Activated naive CD4-positive, alpha-beta T cell treated with anti-CD3 and anti-CD28 coated beads, Interleukin-2, amount 50 U/mL, for 24 hours (primary cell): ENCODE results near the gene PIM3.

Source experiments
- H3K27ac Mint-ChIP-seq: one replicate; pipeline ENCODE4 v1.8.0; 2021; ENCODE audit warnings: mild to moderate bottlenecking, mixed read lengths
- H3K27me3 Mint-ChIP-seq: one replicate; pipeline ENCODE4 v1.8.0; 2021; ENCODE audit warnings: mixed read lengths
- H3K36me3 Mint-ChIP-seq: one replicate; pipeline ENCODE4 v1.8.0; 2021; ENCODE audit warnings: mixed read lengths
- H3K4me1 Mint-ChIP-seq: one replicate; pipeline ENCODE4 v1.8.0; 2021; ENCODE audit warnings: mixed read lengths
- H3K4me3 Mint-ChIP-seq: one replicate; pipeline ENCODE4 v1.8.0; 2021; ENCODE audit warnings: mild to moderate bottlenecking, mixed read lengths
- H3K9me3 Mint-ChIP-seq: one replicate; pipeline ENCODE4 v1.8.0; 2021; ENCODE audit warnings: mixed read lengths

PIM3 gene

DNA sequence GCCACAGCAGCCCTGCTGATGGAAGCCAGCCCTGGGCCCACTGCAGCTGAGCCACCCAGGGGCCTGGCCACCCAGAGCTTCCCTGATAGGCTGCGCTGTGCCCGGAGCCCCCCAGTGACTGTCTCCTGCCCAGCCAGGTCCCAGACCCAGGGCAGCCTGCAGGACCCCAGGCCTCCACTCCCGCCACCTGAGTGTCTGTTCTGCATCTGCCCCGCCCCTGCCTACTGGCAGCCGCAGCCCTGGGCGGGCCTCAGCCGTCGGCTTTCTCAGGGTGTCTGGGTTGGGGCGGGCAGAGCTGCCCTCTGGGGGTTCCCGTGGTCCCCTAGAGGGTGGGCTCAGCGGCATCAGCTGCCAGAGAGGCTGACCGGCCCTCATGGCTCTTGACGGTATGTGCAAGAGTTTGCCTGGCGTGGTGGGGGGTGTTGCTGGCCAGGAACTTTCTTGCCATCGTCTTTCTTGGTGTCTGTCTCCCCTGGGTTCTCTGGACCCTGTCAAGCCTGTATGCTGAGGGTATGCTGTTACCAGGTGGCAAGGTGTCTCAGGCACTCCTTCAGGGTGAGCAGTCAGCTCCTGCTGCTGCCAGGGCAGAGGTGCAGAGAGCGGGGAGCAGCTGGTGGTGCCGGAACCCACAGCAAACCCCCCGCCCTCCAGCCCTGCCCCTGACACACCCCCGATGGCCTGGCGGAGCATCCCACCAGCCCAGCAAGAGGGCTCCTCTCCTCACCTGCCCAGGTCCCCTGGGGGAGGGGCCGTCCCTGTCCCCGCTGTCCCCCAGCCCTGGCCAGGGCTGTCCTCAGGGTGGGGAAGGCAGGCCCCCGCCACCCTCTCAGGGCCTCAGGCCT, 12.2 kb upstream of the PIM3 start:
- Mint-ChIP-seq H3K4me1 (peaks cover 16% of the 10 kb centered on the region), H3K27ac (no peak overlapping the region)

DNA sequence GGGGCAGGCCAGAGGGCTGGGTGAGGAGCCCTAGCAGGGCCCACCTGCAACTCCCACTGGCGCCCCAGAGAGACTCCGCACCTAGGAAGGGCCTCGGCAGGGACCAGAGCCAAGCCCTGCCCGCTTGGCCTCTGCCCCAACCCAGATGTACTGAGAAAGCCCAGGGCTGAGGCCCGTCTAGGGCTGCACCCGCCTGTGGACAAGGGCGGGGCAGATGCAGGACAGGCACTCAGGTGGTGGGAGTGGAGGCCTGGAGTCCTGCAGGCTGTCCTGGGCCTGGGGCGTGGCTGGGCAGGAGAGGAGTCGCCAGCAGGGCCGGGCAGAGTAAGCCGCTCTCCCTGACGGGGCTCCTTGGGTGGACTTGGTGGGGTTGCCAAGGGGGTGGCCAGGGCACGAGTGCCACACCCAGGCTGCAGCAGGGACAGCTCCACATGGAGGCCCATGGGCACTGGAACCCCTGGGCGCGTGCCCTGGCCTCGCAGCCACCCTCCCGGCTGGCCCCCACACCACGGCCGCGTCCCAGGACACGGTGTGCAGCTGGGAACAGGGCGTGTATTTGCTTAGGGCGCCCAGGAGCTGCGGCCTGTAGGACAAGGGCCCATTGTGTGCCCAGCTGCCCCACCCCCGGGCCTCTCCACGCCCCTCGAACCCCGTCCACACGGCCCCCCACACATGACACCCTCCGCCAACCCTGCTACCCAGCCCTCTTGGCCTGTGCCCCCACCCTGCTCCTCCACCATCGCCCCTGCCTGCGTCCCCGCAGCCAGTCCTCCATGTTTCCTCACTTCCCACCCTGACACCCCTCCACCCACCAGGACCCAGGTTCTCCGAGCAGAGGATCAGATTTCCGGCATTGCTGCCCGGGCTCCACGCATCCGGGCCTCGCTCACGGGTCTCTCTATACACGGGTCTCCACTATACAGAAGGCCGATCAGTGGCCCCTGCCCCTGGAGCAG, 11.3 kb upstream of the PIM3 start:
- Mint-ChIP-seq H3K36me3 (no peaks in the 10 kb centered on the region), H3K4me3 (no peak overlapping the region), H3K27me3 (no peaks in the 10 kb centered on the region), H3K9me3 (no peaks in the 10 kb centered on the region), H3K27ac (no peak overlapping the region), H3K4me1 (peaks cover 16% of the 10 kb centered on the region)

More for the DNA sequence above, 12.2 kb upstream of the PIM3 start:
- Mint-ChIP-seq H3K27me3 (no peaks in the 10 kb centered on the region), H3K36me3 (no peaks in the 10 kb centered on the region), H3K9me3 (no peaks in the 10 kb centered on the region), H3K4me3 (no peak overlapping the region)

DNA sequence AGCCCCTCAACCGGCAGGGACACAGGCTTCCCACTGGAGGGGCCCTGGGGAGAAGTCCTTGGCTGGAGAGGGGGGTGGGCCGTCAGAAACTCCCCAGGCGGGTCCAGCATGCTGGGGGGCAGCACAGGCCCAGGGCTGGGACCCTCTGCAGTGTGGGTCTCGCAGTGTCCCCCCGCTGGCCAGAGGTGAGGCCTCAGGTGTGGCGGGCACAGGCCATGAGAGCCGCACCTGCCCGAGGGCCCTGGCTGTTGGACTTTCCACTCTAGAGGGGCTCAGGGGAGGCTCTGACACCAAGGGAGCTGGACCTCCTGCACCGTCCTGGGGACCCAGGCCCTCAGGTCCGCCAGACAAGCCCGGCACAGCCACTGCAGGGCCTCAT, 10.7 kb upstream of the PIM3 start:
- Mint-ChIP-seq H3K4me1 (peaks cover 16% of the 10 kb centered on the region), H3K27me3 (no peaks in the 10 kb centered on the region), H3K36me3 (no peaks in the 10 kb centered on the region), H3K4me3 (no peak overlapping the region), H3K27ac (no peak overlapping the region), H3K9me3 (no peaks in the 10 kb centered on the region)

DNA sequence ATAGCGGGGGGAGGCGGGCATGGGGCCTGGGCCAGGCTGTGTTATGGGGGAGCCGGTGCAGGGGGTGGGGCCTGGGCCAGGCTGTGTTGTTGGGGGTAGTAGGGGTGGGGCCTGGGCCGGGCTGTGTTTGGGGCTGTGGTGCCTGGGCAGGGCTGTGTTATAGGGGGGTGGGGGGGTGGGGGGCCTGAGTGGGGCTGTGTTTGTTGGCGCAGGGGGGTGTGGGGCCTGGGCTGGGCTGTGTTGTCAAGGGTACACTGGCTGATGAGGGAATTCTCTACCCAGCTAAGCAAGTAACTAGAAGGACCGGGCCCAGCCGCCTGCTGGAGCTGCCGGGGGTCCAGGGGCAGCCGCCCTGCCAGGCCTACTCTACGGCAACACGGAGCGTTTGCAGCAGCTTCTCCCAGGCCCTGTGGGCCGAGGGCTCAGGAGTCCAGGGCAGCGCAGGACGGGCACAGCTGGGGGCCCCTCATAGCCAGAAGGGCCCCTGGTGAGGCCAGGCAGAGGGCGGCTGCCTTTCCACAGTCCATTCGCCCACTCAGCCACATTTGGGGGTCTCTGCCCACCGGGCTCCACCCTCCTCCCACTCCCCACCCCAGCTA, 10.1 kb upstream of the PIM3 start:
- Mint-ChIP-seq H3K4me3 (no peak overlapping the region), H3K27me3 (no peaks in the 10 kb centered on the region), H3K27ac (no peak overlapping the region), H3K36me3 (no peaks in the 10 kb centered on the region), H3K9me3 (no peaks in the 10 kb centered on the region), H3K4me1 (peaks cover 13% of the 10 kb centered on the region)

DNA sequence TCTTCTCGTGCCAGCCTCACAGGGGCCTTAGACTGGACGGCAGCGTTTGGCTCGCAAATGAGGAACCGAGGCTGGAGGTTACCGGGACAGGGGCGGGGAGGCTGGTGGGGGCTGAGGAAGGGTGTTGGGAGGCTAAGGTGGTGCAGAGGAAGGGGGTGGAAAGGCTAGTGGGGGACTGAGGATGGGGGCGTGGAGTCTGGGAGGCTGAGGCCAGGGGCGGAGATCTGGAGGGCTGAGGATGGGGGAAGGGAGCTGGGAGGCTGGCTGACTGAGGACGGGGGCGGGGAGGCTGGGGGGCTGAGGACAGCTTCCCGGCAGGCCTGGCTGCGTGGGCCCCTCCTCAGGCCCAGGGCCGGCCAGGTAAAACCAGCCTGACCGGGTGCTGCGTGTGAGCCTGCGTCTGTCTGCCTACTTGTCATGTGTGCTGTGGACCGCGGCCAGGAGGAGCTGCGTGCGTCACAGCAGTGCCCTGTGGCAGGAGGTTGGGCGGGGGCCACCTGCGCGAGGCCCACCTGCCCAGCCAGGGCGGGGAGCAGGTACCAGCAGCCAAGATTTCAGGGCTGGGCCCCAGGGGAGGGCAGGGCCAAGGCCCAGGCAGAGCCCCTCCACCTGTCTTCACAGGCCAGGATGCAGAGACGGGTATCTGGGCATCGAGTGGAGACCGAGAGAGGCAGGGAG, 9.4 kb upstream of the PIM3 start:
- Mint-ChIP-seq H3K9me3 (no peaks in the 10 kb centered on the region), H3K36me3 (no peaks in the 10 kb centered on the region), H3K27ac (no peak overlapping the region), H3K27me3 (no peaks in the 10 kb centered on the region), H3K4me3 (no peak overlapping the region), H3K4me1 (peaks cover 7% of the 10 kb centered on the region)

DNA sequence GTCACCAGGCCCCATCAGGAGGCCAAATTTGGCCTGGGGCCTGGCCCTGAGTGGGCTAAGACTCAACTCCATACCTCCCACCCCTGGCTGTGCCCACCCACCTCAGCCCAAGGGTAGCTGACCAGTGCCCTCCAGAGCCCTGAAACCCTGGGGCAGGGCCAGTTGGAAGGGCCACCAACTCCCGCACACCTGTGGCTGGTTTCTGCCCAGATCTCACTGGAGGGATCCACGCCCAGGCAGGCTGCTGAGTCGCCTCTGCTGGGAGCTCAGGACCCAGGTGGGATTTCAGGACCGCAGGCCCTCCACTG, 8.9 kb upstream of the PIM3 start:
- Mint-ChIP-seq H3K4me3 (no peak overlapping the region), H3K4me1 (peaks cover 2% of the 10 kb centered on the region), H3K36me3 (no peaks in the 10 kb centered on the region), H3K27ac (no peak overlapping the region), H3K27me3 (no peaks in the 10 kb centered on the region), H3K9me3 (no peaks in the 10 kb centered on the region)

DNA sequence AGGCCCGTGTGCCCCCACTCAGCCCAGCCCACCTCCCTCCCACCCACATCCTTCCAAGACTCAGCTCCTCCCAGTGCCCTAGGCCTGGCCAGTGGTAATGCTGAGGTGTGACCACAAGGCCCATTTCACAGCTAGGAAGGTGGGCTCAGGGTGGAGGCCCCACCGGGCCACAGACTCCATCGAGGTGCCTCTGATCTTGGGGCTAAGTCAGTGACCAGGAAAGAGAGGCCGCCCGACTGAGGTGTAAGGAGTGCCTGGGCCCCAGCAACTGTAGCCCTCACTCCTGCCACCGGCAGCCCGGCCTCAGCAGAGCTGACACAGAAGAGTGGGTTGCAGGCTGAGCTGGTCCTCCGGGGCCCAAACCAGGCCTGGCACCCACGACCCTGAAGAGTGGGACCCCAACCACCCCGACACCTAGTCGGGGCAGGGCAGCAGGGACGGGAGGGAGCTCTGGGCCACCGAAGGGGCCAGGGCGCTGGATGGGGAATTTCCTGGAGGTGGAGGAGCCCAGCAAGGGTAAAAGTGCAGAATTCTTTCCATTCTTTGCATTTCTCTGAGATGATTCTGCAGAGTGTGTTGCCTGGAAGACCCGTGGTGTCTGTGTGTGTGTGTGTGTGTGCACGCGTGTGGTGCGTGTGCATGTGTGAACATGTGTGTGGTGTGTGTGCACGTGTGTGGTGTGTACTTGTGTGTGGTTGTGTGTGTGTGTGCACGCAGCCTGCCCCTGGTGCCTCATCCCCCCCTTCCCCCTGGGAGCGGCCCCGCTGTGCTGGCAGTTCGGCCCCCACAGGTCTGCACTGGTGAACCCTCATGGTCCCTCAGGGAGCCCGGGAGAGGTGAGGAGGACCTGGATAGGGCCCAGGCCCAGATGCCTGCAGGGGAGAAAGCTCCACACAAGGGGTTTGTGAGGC, 8.3 kb upstream of the PIM3 start:
- Mint-ChIP-seq H3K9me3 (no peaks in the 10 kb centered on the region), H3K36me3 (no peaks in the 10 kb centered on the region), H3K27ac (peak overlapping the region; percentile 24), H3K27me3 (no peaks in the 10 kb centered on the region), H3K4me1 (no peaks in the 10 kb centered on the region), H3K4me3 (no peak overlapping the region)

DNA sequence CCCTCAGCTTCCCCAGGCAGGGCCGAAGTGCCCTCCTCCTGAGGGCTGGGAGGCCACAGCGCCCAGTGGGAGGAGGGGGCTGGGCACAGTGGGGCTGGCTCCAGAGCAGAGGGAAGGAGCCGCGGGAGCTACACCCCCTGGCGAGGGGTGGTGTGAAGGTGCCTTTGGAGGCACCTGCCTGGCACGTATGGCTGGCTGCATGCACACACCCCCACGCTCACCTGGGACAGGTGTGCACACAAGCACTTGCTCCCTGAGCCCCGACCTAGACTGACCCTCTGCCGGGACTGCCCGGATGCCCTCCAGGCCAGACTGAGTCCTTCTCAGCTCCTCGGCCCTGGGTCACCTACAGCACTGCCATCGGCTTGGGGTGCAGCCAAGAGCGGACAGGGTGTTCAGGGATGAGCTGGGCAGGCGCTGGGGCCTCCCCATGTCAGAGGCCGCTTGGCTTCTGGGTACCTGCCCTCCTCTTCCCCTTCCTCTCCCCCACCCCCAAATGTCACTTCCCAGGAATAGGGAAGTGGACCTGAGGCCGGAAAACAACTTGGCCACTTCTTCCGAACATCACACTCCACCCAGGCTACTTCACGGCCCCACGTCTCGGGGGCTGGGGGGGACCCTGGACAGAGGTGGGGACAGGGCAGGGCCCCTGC, 7.4 kb upstream of the PIM3 start:
- Mint-ChIP-seq H3K27ac (no peak overlapping the region), H3K36me3 (no peaks in the 10 kb centered on the region), H3K27me3 (no peaks in the 10 kb centered on the region), H3K9me3 (no peaks in the 10 kb centered on the region), H3K4me1 (peaks cover 3% of the 10 kb centered on the region), H3K4me3 (no peak overlapping the region)

DNA sequence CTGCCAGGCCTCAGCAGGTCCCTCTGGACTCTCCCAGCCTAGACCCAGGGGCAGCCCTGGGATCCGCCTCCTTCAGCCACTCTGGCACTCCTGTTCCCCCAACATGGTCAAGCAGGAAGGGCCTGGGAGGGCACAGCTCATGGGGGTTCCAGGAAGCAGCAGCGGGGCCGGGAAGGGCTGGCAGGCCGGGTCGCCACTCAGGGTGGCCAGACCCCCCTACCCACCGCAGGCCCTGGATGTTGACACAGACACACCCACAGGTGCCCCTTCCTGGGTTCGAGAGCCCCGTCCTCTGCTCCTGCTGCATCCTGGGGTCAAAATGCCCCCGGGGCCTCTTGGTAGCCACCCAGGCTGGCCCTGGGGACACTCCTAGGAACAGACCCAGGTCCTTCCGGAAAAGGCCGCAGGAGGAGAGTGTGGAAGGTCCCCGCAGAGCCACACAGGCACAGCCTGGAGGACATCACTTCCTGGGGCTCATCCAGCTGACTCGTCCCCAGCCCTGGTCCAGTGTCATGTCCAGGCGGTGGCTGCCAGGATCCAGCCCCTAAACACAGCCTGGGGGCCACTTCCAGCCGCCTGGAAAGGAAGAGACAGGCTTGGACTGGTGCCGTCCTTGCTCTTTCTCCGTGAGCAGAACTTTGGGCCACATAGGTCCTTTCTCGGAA, 6.8 kb upstream of the PIM3 start:
- Mint-ChIP-seq H3K27me3 (no peaks in the 10 kb centered on the region), H3K9me3 (no peaks in the 10 kb centered on the region), H3K4me1 (peaks cover 4% of the 10 kb centered on the region), H3K4me3 (no peak overlapping the region), H3K36me3 (no peaks in the 10 kb centered on the region), H3K27ac (no peak overlapping the region)

DNA sequence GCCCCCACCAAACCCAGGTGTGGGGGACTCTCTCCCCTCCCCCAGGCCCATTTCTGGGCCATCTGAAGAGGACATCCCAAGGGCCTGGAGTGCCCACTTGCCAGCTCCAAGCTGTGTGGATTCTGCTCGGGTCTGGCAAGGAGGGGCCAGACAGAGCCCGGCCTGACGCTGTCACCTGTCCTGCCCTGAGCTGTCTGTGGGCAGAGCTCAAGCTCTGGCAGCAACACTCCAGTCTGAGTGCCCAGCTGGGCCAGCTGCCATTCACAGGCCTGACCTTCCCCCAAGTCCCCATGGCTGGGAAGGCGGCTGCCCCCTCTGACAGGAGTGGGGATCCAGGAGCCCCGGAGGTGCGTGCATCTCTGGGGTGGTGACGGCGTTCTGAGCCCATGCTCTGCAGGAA, 6.2 kb upstream of the PIM3 start:
- no peaks in the 10 kb centered on the region for H3K36me3 Mint-ChIP-seq
- no peak overlapping the region for H3K4me3 Mint-ChIP-seq
- no peak overlapping the region for H3K27ac Mint-ChIP-seq
- H3K4me1 Mint-ChIP-seq: peaks cover 4% of the 10 kb centered on the region
- no peaks in the 10 kb centered on the region for H3K27me3 Mint-ChIP-seq
- no peaks in the 10 kb centered on the region for H3K9me3 Mint-ChIP-seq

DNA sequence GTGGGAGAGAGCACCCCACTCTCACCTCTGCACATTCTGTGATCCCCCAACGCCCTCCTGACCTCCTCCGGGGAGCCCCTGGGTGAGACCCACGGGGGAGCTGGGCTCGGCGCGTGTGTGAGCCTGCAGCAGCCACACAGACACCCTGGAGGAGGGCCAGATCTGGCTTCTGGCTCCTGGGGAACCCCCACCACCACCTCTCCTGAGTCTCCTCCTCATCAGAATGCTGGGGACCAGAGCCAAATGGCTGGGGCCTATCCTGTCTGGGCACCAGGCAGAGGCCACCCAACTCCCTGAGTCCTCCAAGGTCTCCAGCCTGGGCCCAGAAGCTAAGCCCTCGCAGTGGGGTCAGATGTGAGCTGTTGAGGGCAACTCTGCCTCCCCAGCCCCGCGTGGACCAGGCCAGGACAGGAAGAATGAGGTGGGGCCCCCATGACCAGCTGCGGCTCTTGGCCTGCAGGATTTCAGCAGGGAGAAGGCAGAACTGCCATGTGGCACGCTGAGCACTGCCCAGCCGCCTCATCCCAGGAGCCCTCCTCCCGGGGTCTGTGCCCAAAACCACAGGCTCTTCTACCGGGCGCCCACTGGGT, 5.5 kb upstream of the PIM3 start:
- no peaks in the 10 kb centered on the region for H3K9me3 Mint-ChIP-seq
- peaks cover 4% of the 10 kb centered on the region for H3K4me1 Mint-ChIP-seq
- H3K27me3 Mint-ChIP-seq: no peaks in the 10 kb centered on the region
- no peaks in the 10 kb centered on the region for H3K36me3 Mint-ChIP-seq
- no peak overlapping the region for H3K4me3 Mint-ChIP-seq
- H3K27ac Mint-ChIP-seq: no peak overlapping the region

DNA sequence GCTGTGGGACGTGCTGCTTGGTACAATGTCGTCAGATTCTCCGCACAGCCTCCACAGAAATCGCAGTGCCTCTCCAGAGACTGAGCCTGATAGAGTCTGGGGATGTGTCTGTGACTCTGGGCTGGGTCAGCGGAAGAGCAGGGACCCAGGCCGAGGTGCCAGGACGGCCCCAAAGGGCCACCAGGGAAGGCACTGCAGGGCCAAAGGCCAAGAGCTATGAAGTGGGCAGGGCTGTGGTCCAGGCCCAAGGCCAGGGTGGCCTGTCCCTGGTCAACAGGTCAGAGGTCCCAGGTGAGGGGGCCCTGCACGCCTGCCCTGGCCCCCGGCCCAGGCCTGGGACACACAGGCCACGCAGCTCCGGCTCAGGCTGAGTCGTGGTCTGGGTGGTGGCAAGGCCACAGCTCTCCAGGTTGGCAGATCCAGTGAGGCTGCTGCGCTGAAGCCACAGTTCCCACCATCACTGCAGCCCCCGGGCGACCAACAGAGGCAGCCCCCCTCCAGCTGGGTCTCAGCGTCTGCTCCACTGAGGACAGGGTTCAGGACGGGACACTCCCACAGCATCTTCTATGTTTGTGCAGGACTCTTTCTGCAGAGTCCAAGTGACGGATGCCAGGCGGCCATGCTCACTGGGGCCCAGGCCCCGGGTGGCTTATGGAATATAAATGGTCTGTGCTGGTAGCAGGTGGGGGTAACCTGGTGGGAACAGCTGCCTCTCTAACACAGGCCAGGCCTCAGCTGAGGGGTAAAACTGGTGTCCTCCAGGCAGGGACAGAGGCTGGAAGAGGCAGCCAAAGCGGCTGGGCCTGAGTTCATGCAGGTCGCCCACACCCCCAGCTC, 4.8 kb upstream of the PIM3 start:
- no peaks in the 10 kb centered on the region for H3K36me3 Mint-ChIP-seq
- H3K27ac Mint-ChIP-seq: no peak overlapping the region
- peaks cover 4% of the 10 kb centered on the region for H3K4me1 Mint-ChIP-seq
- no peaks in the 10 kb centered on the region for H3K9me3 Mint-ChIP-seq
- H3K4me3 Mint-ChIP-seq: no peak overlapping the region
- no peaks in the 10 kb centered on the region for H3K27me3 Mint-ChIP-seq

DNA sequence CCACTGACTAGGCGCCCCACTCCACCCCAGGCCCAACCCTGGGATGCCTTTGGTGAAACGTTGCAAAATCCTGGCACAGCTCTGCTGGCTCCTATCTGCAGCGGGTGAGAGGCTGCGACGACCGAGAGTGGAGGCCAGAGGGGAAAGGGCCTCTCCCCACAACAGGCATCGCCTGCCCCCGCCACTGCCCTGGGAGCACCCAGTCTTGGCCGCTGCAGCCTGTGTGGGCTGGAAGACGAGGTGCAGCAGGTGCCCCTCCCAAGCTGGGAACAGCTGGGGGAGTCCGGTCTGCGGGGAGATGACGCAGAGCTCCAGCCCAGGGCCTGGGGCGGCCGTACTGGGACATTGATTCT, 4.2 kb upstream of the PIM3 start:
- H3K27me3 Mint-ChIP-seq: no peaks in the 10 kb centered on the region
- peaks cover 4% of the 10 kb centered on the region for H3K4me1 Mint-ChIP-seq
- no peaks in the 10 kb centered on the region for H3K9me3 Mint-ChIP-seq
- H3K27ac Mint-ChIP-seq: no peak overlapping the region
- no peak overlapping the region for H3K4me3 Mint-ChIP-seq
- no peaks in the 10 kb centered on the region for H3K36me3 Mint-ChIP-seq
